ENCODE measurements around the gene S100A4.
A peak's percentile ranks its signal among the peaks of the same experiment; 100 is the strongest.

Gene S100A4

GRCh38 chr1:153509729-153510354 is 35.8 kb downstream of the S100A4 start:
- Histone ChIP-seq H3K4me3 (replicated peaks; ENCODE audit: insufficient read depth, low read length) (no peak overlapping the region), H3K27me3 (ENCODE audit: insufficient read depth, poor library complexity, severe bottlenecking) (no peaks in the 10 kb centered on the region), H3K27ac (replicated peaks) (no peak overlapping the region)
- DNase-seq (ENCODE audit: low read depth in 1 of 2, low spot score in 1 of 2), result peak; percentile 40 to 76
- peak; percentile 98 for TF ChIP-seq CTCF (IDR thresholded peaks at IDR 0.05; ENCODE audit: insufficient read depth, low read length)
- no peak for TF ChIP-seq SPI1 (IDR thresholded peaks at IDR 0.05; ENCODE audit: borderline replicate concordance, low read depth)
- no peak for TF ChIP-seq POLR2AphosphoS5 (IDR thresholded peaks at IDR 0.05; ENCODE audit: low read depth)
- TF ChIP-seq, protein P1, sequence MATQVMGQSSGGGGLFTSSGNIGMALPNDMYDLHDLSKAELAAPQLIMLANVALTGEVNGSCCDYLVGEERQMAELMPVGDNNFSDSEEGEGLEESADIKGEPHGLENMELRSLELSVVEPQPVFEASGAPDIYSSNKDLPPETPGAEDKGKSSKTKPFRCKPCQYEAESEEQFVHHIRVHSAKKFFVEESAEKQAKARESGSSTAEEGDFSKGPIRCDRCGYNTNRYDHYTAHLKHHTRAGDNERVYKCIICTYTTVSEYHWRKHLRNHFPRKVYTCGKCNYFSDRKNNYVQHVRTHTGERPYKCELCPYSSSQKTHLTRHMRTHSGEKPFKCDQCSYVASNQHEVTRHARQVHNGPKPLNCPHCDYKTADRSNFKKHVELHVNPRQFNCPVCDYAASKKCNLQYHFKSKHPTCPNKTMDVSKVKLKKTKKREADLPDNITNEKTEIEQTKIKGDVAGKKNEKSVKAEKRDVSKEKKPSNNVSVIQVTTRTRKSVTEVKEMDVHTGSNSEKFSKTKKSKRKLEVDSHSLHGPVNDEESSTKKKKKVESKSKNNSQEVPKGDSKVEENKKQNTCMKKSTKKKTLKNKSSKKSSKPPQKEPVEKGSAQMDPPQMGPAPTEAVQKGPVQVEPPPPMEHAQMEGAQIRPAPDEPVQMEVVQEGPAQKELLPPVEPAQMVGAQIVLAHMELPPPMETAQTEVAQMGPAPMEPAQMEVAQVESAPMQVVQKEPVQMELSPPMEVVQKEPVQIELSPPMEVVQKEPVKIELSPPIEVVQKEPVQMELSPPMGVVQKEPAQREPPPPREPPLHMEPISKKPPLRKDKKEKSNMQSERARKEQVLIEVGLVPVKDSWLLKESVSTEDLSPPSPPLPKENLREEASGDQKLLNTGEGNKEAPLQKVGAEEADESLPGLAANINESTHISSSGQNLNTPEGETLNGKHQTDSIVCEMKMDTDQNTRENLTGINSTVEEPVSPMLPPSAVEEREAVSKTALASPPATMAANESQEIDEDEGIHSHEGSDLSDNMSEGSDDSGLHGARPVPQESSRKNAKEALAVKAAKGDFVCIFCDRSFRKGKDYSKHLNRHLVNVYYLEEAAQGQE (IDR thresholded peaks at IDR 0.05; ENCODE audit: insufficient replicate concordance, low read depth), result no peak
- TF ChIP-seq GABPA (IDR thresholded peaks at IDR 0.05; ENCODE audit: low read depth), result no peak

DNA sequence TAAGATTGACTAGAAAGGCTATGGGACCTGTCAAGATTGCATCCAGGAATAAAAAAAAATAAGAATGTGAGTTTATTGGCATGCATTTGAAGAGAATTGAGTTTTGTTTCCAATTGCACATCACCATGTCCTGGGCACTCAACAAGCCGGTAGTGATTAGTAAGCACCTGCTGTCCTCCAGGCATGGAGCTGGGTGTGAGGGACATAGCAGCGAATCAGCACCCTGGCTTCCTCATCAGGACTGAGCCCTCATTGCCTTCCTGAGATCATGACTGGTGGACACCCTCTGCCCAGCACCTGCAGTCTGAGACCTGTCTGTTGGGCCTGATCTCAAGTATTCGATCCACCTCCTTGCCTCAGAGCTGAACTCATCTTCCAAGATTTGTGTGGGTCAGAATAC is 36.6 kb downstream of the S100A4 start:
- no peak for DNase-seq (ENCODE audit: low read depth in 1 of 2, low spot score in 1 of 2)
- Histone ChIP-seq H3K4me3 (replicated peaks; ENCODE audit: insufficient read depth, low read length) (no peak overlapping the region), H3K27me3 (ENCODE audit: insufficient read depth, poor library complexity, severe bottlenecking) (no peaks in the 10 kb centered on the region), H3K27ac (replicated peaks) (no peak overlapping the region)
- TF ChIP-seq CTCF (IDR thresholded peaks at IDR 0.05; ENCODE audit: insufficient read depth, low read length), result no peak
- TF ChIP-seq, protein P1 (IDR thresholded peaks at IDR 0.05; ENCODE audit: insufficient replicate concordance, low read depth), result no peak
- no peak for TF ChIP-seq SPI1 (IDR thresholded peaks at IDR 0.05; ENCODE audit: borderline replicate concordance, low read depth)
- TF ChIP-seq POLR2AphosphoS5 (IDR thresholded peaks at IDR 0.05; ENCODE audit: low read depth), result no peak
- TF ChIP-seq GABPA (IDR thresholded peaks at IDR 0.05; ENCODE audit: low read depth), result no peak

- H3K4me3 ChIP-seq (replicated peaks; ENCODE audit: insufficient read depth, low read length), result no peak overlapping the region
- no peak for TF ChIP-seq SPI1 (IDR thresholded peaks at IDR 0.05; ENCODE audit: borderline replicate concordance, low read depth)
- TF ChIP-seq POLR2AphosphoS5 (IDR thresholded peaks at IDR 0.05; ENCODE audit: low read depth), result no peak
- no peak for TF ChIP-seq GABPA (IDR thresholded peaks at IDR 0.05; ENCODE audit: low read depth)
- TF ChIP-seq, protein P1 (IDR thresholded peaks at IDR 0.05; ENCODE audit: insufficient replicate concordance, low read depth), result no peak
- no peak for TF ChIP-seq CTCF (IDR thresholded peaks at IDR 0.05; ENCODE audit: insufficient read depth, low read length)
- no peak for DNase-seq (ENCODE audit: low read depth in 1 of 2, low spot score in 1 of 2)
- no peak overlapping the region for H3K27ac ChIP-seq (replicated peaks)
- H3K27me3 ChIP-seq (ENCODE audit: insufficient read depth, poor library complexity, severe bottlenecking), result no peaks in the 10 kb centered on the region
These were observed 37.6 kb downstream of the S100A4 start for GRCh38 chr1:153507926-153508583.
